ENCODE measurements around the gene JHY. TPM values are rescaled to one million over a fixed set of nuclear protein-coding genes. Genes with fewer than 3 reads are reported as not detected.

Gene JHY
- total RNA-seq, 4 donors from 2014 or later, result 9.6 to 14.9 (median 10.6) TPM

- 5% methylated on average over 19 of the region's 44 CpGs for WGBS
- intact Hi-C loops (cut with DNase I), result no loop called here
- H3K27me3 ChIP-seq, result peaks cover 19 to 100% (median 85%) of the 10 kb centered on the region in 4 donors
Measured at GRCh38 chr11:122979103-122979814, 96.7 kb downstream of the JHY start.

GRCh38 chr11:122979815-122980595, 97.4 kb downstream of the JHY start:
- Histone ChIP-seq H3K4me1 (peaks cover 25 to 63% (median 44%) of the 10 kb centered on the region in 4 donors), H3K9me3 (no peaks in the 10 kb centered on the region), H3K27ac (replicated peaks in 1 of 4) (no peak overlapping the region), H3K27me3 (peaks cover 19 to 100% (median 89%) of the 10 kb centered on the region in 4 donors), H3K36me3 (no peaks in the 10 kb centered on the region), H3K4me3 (no peak overlapping the region)
- DNase-seq (ENCODE audit: extremely low spot score), result no peak
- 7% methylated on average over 27 of the region's 27 CpGs for WGBS
- no peak for TF ChIP-seq EP300 (IDR thresholded peaks at IDR 0.05)
- TF ChIP-seq POLR2A (IDR thresholded peaks at IDR 0.05; ENCODE audit: low read depth), result no peak
- TF ChIP-seq CTCF (IDR thresholded peaks at IDR 0.05), result no peak
- no peak for TF ChIP-seq POLR2AphosphoS5 (IDR thresholded peaks at IDR 0.05)
- intact Hi-C loops (cut with DNase I), result no loop called here

More at GRCh38 chr11:122979103-122979814, 96.7 kb downstream of the JHY start:
- H3K27ac ChIP-seq (replicated peaks in 1 of 4), result no peak overlapping the region
- DNase-seq (ENCODE audit: extremely low spot score), result no peak
- H3K36me3 ChIP-seq, result no peaks in the 10 kb centered on the region
- no peaks in the 10 kb centered on the region for H3K9me3 ChIP-seq
- TF ChIP-seq CTCF (IDR thresholded peaks at IDR 0.05), result no peak
- TF ChIP-seq POLR2A (IDR thresholded peaks at IDR 0.05; ENCODE audit: low read depth), result no peak
- TF ChIP-seq POLR2AphosphoS5 (IDR thresholded peaks at IDR 0.05), result no peak
- no peak overlapping the region for H3K4me3 ChIP-seq
- H3K4me1 ChIP-seq, result peaks cover 18 to 56% (median 37%) of the 10 kb centered on the region in 4 donors

- intact Hi-C loops (cut with DNase I), result no loop called here
- Histone ChIP-seq H3K36me3 (no peaks in the 10 kb centered on the region), H3K9me3 (no peaks in the 10 kb centered on the region), H3K27ac (replicated peaks in 1 of 4) (no peak within 1 kb of the TSS), H3K4me3 (no peak within 1 kb of the TSS), H3K27me3 (peaks cover 11 to 99% (median 89%) of the 10 kb centered on the region in 4 donors), H3K4me1 (peaks cover 25 to 58% (median 41%) of the 10 kb centered on the region in 4 donors)
- 6% methylated on average over 34 of the region's 35 CpGs for WGBS
- no peak for DNase-seq (ENCODE audit: extremely low spot score)
- TF ChIP-seq POLR2AphosphoS5 (IDR thresholded peaks at IDR 0.05), result no peak
- TF ChIP-seq EP300 (IDR thresholded peaks at IDR 0.05), result no peak
- TF ChIP-seq POLR2A (IDR thresholded peaks at IDR 0.05; ENCODE audit: low read depth), result no peak
- TF ChIP-seq CTCF (IDR thresholded peaks at IDR 0.05), result no peak
Measured at GRCh38 chr11:122981388-122982264, 99.1 kb downstream of the JHY start, which contains the start of gene BSX. Gene BSX, minus strand, starts transcription at chr11:122981834. Its CDS starts 163 bp downstream, at chr11:122981671.

GRCh38 chr11:122983438-122984185, 101.1 kb downstream of the JHY start:
- WGBS, result 14% methylated on average over 25 of the region's 26 CpGs
- Histone ChIP-seq H3K36me3 (no peaks in the 10 kb centered on the region), H3K4me1 (peaks cover 15 to 39% (median 28%) of the 10 kb centered on the region in 4 donors), H3K27ac (replicated peaks in 1 of 4) (no peak overlapping the region), H3K27me3 (peaks cover 10 to 91% (median 71%) of the 10 kb centered on the region in 4 donors), H3K9me3 (no peaks in the 10 kb centered on the region), H3K4me3 (peak overlapping the region; percentile 54 to 73 (median 62))
- DNase-seq (ENCODE audit: extremely low spot score), result no peak
- TF ChIP-seq EP300 (IDR thresholded peaks at IDR 0.05), result no peak
- no peak for TF ChIP-seq POLR2AphosphoS5 (IDR thresholded peaks at IDR 0.05)
- TF ChIP-seq CTCF (IDR thresholded peaks at IDR 0.05), result no peak
- TF ChIP-seq POLR2A (IDR thresholded peaks at IDR 0.05; ENCODE audit: low read depth), result no peak
- intact Hi-C loops (cut with DNase I), result no loop called here

Measured in esophagus muscularis mucosa (tissue), 4 donors.